ENCODE measurements around the gene PEX5. TPM values are rescaled to one million over a fixed set of nuclear protein-coding genes. Genes with fewer than 3 reads are reported as not detected.
"Not testable (repeated sequence)": the region's sequence is repeated elsewhere in the genome, so short reads cannot be mapped to it uniquely, and the experiment has no call there.

The PEX5 gene
- polyA plus RNA-seq, 1 experiment = 21.4 TPM

- POLR2A ChIA-PET = no interaction called here
- no peaks in the 10 kb centered on the region for H3K36me3 ChIP-seq (ENCODE audit: control insufficient read depth, insufficient read depth, low read length)
- no peak for DNase-seq (ENCODE audit: low read depth)
- no peak for TF ChIP-seq CTCF (IDR thresholded peaks at IDR 0.05; ENCODE audit: insufficient read depth, low read depth, low read length)
- CTCF ChIA-PET = interaction anchor here (0.5 to 2.5 kb wide), 4 partner anchors 8 to 22 kb away, joined by 4 to 8 read pairs (median 4); partner anchors contain the start of gene PEX5
- H3K27me3 ChIP-seq (ENCODE audit: control insufficient read depth, insufficient read depth, low read length) = no peaks in the 10 kb centered on the region; the same call in 1 of the 2 replicates
- no peak overlapping the region for H3K4me3 ChIP-seq (ENCODE audit: low read depth, low read length)
These were observed 8.8 kb upstream of the PEX5 start for GRCh38 chr12:7180685-7181084.

- DNase-seq (ENCODE audit: low read depth); H3K4me3 ChIP-seq (ENCODE audit: low read depth, low read length); H3K27me3 ChIP-seq (ENCODE audit: control insufficient read depth, insufficient read depth, low read length); H3K36me3 ChIP-seq (ENCODE audit: control insufficient read depth, insufficient read depth, low read length); POLR2A ChIA-PET: not testable (repeated sequence)
- CTCF ChIA-PET = interaction anchor here (1.7 to 4.9 kb wide), 3 partner anchors 25 to 44 kb away, joined by 5 to 41 read pairs (median 25); no protein-coding TSS in a partner anchor
These were observed 3.4 kb upstream of the PEX5 start for GRCh38 chr12:7186058-7186457.

GRCh38 chr12:7188562-7189397, 706 bp upstream of the PEX5 start:
- Histone ChIP-seq H3K4me3 (ENCODE audit: low read depth, low read length) (peak overlapping the region; percentile 96), H3K27me3 (ENCODE audit: control insufficient read depth, insufficient read depth, low read length) (no peaks in the 10 kb centered on the region), H3K36me3 (ENCODE audit: control insufficient read depth, insufficient read depth, low read length) (peaks cover 2% of the 10 kb centered on the region)
- DNase-seq (ENCODE audit: low read depth) = peak; percentile 20
- TF ChIP-seq CTCF (IDR thresholded peaks at IDR 0.05; ENCODE audit: insufficient read depth, low read depth, low read length) = peak; percentile 87
- POLR2A ChIA-PET = interaction anchor here (0.6 kb wide), 1 partner anchor 748 kb away, joined by 11 read pairs; no protein-coding TSS in a partner anchor
- CTCF ChIA-PET = interaction anchor here (0.5 to 4.9 kb wide), 11 partner anchors 8 to 910 kb away, joined by 3 to 41 read pairs (median 9); partner anchors contain the start of genes C1RL and C1S

DNA sequence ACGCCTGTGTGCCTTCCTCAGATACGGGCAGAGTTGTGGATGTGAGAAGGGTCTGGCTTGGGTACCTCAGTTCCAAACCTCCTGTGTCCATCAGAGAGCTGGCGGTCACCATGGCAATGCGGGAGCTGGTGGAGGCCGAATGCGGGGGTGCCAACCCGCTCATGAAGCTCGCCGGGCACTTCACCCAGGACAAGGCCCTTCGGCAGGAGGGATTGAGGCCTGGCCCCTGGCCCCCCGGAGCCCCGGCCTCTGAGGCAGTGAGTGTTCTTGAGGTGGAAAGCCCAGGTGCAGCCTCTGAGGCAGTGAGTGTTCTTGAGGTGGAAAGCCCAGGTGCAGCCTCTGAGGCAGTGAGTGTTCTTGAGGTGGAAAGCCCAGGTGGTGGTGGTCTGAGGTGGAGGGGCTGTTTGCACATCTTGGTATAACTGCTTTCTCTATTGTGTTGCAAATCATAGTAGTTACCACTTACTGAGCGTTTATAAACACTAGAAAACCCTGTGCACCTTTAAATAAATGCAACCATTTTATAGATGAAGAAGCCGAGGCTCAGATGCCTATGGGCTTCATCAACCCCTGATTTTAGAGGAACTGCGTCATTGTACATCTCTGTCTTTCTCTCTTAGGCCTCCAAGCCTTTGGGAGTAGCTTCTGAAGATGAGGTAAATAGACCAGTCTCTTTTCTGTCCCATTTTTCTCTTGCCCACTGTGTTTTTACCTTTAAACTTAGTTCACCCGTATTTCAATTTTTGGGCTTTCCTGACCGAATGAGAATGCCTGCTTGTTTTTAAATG, 976 bp downstream of the PEX5 start:
- ChIA-PET CTCF (interaction anchor here (0.6 to 4.9 kb wide), 3 partner anchors 45 to 53 kb away, joined by 5 to 41 read pairs (median 25); no protein-coding TSS in a partner anchor), POLR2A (no interaction called here)
- no peak for TF ChIP-seq CTCF (IDR thresholded peaks at IDR 0.05; ENCODE audit: insufficient read depth, low read depth, low read length)
- Histone ChIP-seq H3K27me3 (ENCODE audit: control insufficient read depth, insufficient read depth, low read length) (no peaks in the 10 kb centered on the region), H3K4me3 (ENCODE audit: low read depth, low read length) (peak overlapping the region; percentile 96), H3K36me3 (ENCODE audit: control insufficient read depth, insufficient read depth, low read length) (peaks cover 2% of the 10 kb centered on the region)
- no peak for DNase-seq (ENCODE audit: low read depth)

DNA sequence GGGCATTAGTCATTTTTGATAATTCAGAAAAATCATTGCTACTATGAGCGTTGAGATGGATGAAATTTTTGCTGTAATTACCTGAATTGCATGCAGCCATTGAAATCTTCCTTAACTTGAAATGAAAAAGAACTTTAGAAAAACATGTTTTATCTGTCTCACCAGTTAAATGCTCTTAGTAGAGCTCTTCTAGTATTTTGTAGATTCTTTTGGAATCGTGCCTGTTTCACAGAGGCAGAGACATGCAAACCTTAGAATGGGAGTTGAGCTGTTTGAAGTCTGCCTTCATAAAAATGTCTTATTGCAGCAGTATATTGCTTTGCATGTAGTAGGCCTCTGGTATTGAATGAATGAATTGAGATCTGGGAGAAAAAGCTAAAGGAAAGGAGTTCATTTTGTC, 4.2 kb downstream of the PEX5 start:
- no peak for TF ChIP-seq CTCF (IDR thresholded peaks at IDR 0.05; ENCODE audit: insufficient read depth, low read depth, low read length)
- peaks cover 2% of the 10 kb centered on the region for H3K36me3 ChIP-seq (ENCODE audit: control insufficient read depth, insufficient read depth, low read length)
- no peak for DNase-seq (ENCODE audit: low read depth)
- H3K4me3 ChIP-seq (ENCODE audit: low read depth, low read length) = no peak overlapping the region
- ChIA-PET POLR2A (no interaction called here), CTCF (interaction anchor here (0.8 kb wide), 1 partner anchor 50 kb away, joined by 3 read pairs; no protein-coding TSS in a partner anchor)
- no peaks in the 10 kb centered on the region for H3K27me3 ChIP-seq (ENCODE audit: control insufficient read depth, insufficient read depth, low read length)

All from BJ (cell line).